IMR-90 (cell line): ENCODE measurements around the gene OR10W1. TPM values are rescaled to one million over a fixed set of nuclear protein-coding genes. Genes with fewer than 3 reads are reported as not detected.

Experiments used
- ATAC-seq: fragments of 200-7000 bp; cut with Tn5 transposase; 2 replicates; pipeline ENCODE4 v1.9.1; 2020; ENCODE audit warnings: low read depth, mild to moderate bottlenecking, moderate library complexity
- BruUV-seq: library from RNA; stranded (reverse); fragments of 400-500 nt; replicated peaks from 2 replicates; lab custom pipeline; 2021; lab: Mats Ljungman, UMichigan
- CTCF ChIA-PET: fragments of 300-600 bp; formaldehyde crosslinking; extraction: SDS; loops from one replicate; lab custom pipeline; 2021; ENCODE audit warnings: antibody characterized with exemption; lab: Yijun Ruan, JAX
- POLR2A ChIA-PET: fragments of 300-600 bp; sonication (Branson Sonifier 250); formaldehyde crosslinking; loops from one replicate; lab custom pipeline; 2022; ENCODE audit warnings: antibody characterized with exemption; ENCODE audit not compliant: unreplicated experiment; lab: Charles Lee
- DNase-seq: peaks from one replicate; pipeline ENCODE4 v3.0.0; 2013
- H2AFZ ChIP-seq: replicated peaks from 2 replicates; pipeline ENCODE3; 2013; ENCODE audit warnings: low read length, mild to moderate bottlenecking; ENCODE audit not compliant: poor library complexity
- H2AK5ac ChIP-seq: 2 replicates; pipeline ENCODE4 v1.6.1; 2013; ENCODE audit warnings: low read depth, low read length, inconsistent platforms
- H2AK9ac ChIP-seq: replicated peaks from 2 replicates; pipeline ENCODE3; 2013; ENCODE audit warnings: mild to moderate bottlenecking, low read depth, low read length, moderate library complexity; ENCODE audit not compliant: poor library complexity
- H2BK120ac ChIP-seq: 2 replicates; pipeline ENCODE4 v1.6.1; 2013; ENCODE audit warnings: low read depth, low read length, inconsistent platforms
- H2BK15ac ChIP-seq: 3 replicates; pipeline ENCODE4 v1.6.1; 2013; ENCODE audit warnings: low read depth, low read length, inconsistent platforms
- H2BK20ac ChIP-seq: 2 replicates; pipeline ENCODE4 v1.6.1; 2013; ENCODE audit warnings: low read depth, mild to moderate bottlenecking, inconsistent platforms, low read length, moderate library complexity
- H2BK5ac ChIP-seq: 2 replicates; pipeline ENCODE4 v1.6.1; 2013; ENCODE audit warnings: mild to moderate bottlenecking, low read depth, low read length, inconsistent platforms; ENCODE audit not compliant: poor library complexity, severe bottlenecking
- H3K14ac ChIP-seq: replicated peaks from 2 replicates; pipeline ENCODE4 v1.6.1; 2013; ENCODE audit warnings: low read depth, low read length, inconsistent platforms
- H3K18ac ChIP-seq: 2 replicates; pipeline ENCODE4 v1.6.1; 2013; ENCODE audit warnings: low read depth, low read length, control low read depth
- H3K23ac ChIP-seq: 2 replicates; pipeline ENCODE4 v1.6.1; 2013; ENCODE audit warnings: low read depth, low read length, inconsistent platforms
- H3K27ac ChIP-seq: 2 replicates; pipeline ENCODE4 v1.5.1; 2013; ENCODE audit warnings: mild to moderate bottlenecking, control low read depth, low read length; ENCODE audit not compliant: insufficient read depth
- H3K27me3 ChIP-seq: 2 replicates; pipeline ENCODE4 v1.6.1; 2013; ENCODE audit warnings: low read length; ENCODE audit not compliant: control insufficient read depth, insufficient read depth
- H3K36me3 ChIP-seq: 2 replicates; pipeline ENCODE4 v1.6.1; 2013; ENCODE audit warnings: low read length, mixed read lengths; ENCODE audit not compliant: control insufficient read depth, insufficient read depth
- H3K4ac ChIP-seq: 2 replicates; pipeline ENCODE4 v1.6.1; 2013; ENCODE audit warnings: low read depth, low read length, inconsistent platforms
- H3K4me1 ChIP-seq: 2 replicates; pipeline ENCODE4 v1.6.1; 2013; ENCODE audit warnings: low read length, mixed read lengths; ENCODE audit not compliant: control insufficient read depth, insufficient read depth
- H3K4me2 ChIP-seq: 2 replicates; pipeline ENCODE4 v1.6.1; 2013; ENCODE audit warnings: low read depth, mild to moderate bottlenecking, control low read depth, low read length, moderate library complexity
- H3K4me3 ChIP-seq: 2 replicates; pipeline ENCODE4 v1.5.1; 2013; ENCODE audit warnings: low read depth, mild to moderate bottlenecking, control low read depth, low read length, moderate library complexity; ENCODE audit not compliant: insufficient read depth
- H3K56ac ChIP-seq: 2 replicates; pipeline ENCODE4 v1.6.1; 2013; ENCODE audit warnings: low read length, inconsistent platforms; ENCODE audit not compliant: insufficient read depth; ENCODE audit errors: extremely low read depth
- H3K79me1 ChIP-seq, 2 experiments: 2 replicates each; pipeline ENCODE4 v1.6.1; 2013; ENCODE audit warnings: low read length in 2 of 2, inconsistent platforms in 1 of 2, low read depth in 1 of 2
- H3K9ac ChIP-seq: 2 replicates; pipeline ENCODE4 v1.6.1; 2013; ENCODE audit warnings: low read depth, low read length, control low read depth
- H3K9me1 ChIP-seq: 2 replicates; pipeline ENCODE4 v1.6.1; 2013; ENCODE audit warnings: low read length, inconsistent platforms; ENCODE audit not compliant: insufficient read depth
- H3K9me3 ChIP-seq: 2 replicates; pipeline ENCODE4 v1.6.1; 2013; ENCODE audit warnings: low read length; ENCODE audit not compliant: control insufficient read depth, insufficient read depth
- H4K20me1 ChIP-seq: 2 replicates; pipeline ENCODE4 v1.6.1; 2013; ENCODE audit warnings: low read length, inconsistent platforms; ENCODE audit not compliant: insufficient read depth
- H4K5ac ChIP-seq: 2 replicates; pipeline ENCODE4 v1.6.1; 2013; ENCODE audit warnings: mild to moderate bottlenecking, low read depth, low read length, control low read depth
- H4K8ac ChIP-seq, 2 experiments: 2 replicates each; pipeline ENCODE4 v1.6.1; 2013; ENCODE audit warnings: low read depth in 2 of 2, low read length in 2 of 2, control low read depth in 1 of 2, inconsistent platforms in 1 of 2
- H4K91ac ChIP-seq: 2 replicates; pipeline ENCODE4 v1.6.1; 2013; ENCODE audit warnings: low read depth, low read length, inconsistent platforms; ENCODE audit not compliant: insufficient read depth
- BHLHE40 ChIP-seq: fragments of 150-350 bp; IDR thresholded peaks from 2 replicates; pipeline ENCODE4 v1.6.1; 2016; ENCODE audit warnings: mild to moderate bottlenecking, low read depth, low read length
- CEBPB ChIP-seq: IDR thresholded peaks from 2 replicates; pipeline ENCODE4 v1.6.1; 2012; ENCODE audit warnings: low read depth, low read length, improper control_type of control experiment
- CHD1 ChIP-seq: IDR thresholded peaks from 2 replicates; pipeline ENCODE4 v1.6.1; 2012; ENCODE audit warnings: low read depth, low read length, improper control_type of control experiment
- FOS ChIP-seq: fragments of 150-350 bp; IDR thresholded peaks from 2 replicates; pipeline ENCODE4 v1.6.1; 2016; ENCODE audit warnings: low read depth, low read length
- MAFK ChIP-seq: IDR thresholded peaks from 2 replicates; pipeline ENCODE4 v1.6.1; 2012; ENCODE audit warnings: low read depth, low read length, improper control_type of control experiment
- MAZ ChIP-seq: IDR thresholded peaks from 2 replicates; pipeline ENCODE4 v1.6.1; 2012; ENCODE audit warnings: low read depth, mild to moderate bottlenecking, low read length, improper control_type of control experiment, moderate library complexity, borderline replicate concordance
- MXI1 ChIP-seq: IDR thresholded peaks from 2 replicates; pipeline ENCODE4 v1.6.1; 2012; ENCODE audit warnings: low read depth, mild to moderate bottlenecking, low read length, moderate library complexity, borderline replicate concordance
- NFE2L2 ChIP-seq: fragments of 150-350 bp; IDR thresholded peaks from 2 replicates; pipeline ENCODE4 v1.6.1; 2016; ENCODE audit warnings: low read depth, mild to moderate bottlenecking, low read length
- RAD21 ChIP-seq: IDR thresholded peaks from 2 replicates; pipeline ENCODE4 v1.6.1; 2012; ENCODE audit warnings: low read length, improper control_type of control experiment
- SMC3 ChIP-seq: fragments of 150-350 bp; IDR thresholded peaks from 2 replicates; pipeline ENCODE4 v1.6.1; 2016; ENCODE audit warnings: low read depth, mild to moderate bottlenecking, antibody characterized with exemption, low read length, moderate library complexity
- WGBS, 2 experiments: methylation state at CpG; one replicate each; pipeline versions ENCODE4 v1.1.5 to v1.1.7; 2013; ENCODE audit warnings: missing lambda C conversion rate in 2 of 2; ENCODE audit not compliant: insufficient read length in 1 of 2; ENCODE audit errors: extremely low coverage in 2 of 2; 5-methylcytosine and 5-hydroxymethylcytosine counted together
- dilution Hi-C: fragments of 300-500 bp; cut with HindIII; formaldehyde crosslinking; loops from one replicate; pipeline ENCODE4 v1.14.3; 2018; ENCODE audit warnings: low sequenced_read_pairs; ENCODE audit not compliant: unreplicated experiment
- in situ Hi-C: fragments of 300-500 bp; cut with MboI; formaldehyde crosslinking; loops from 3 replicates; pipeline ENCODE4 v1.14.3; 2019; ENCODE audit warnings: low sequenced_read_pairs, inconsistent platforms, mixed read lengths
- intact Hi-C: fragments of 100-400 bp; cut with micrococcal nuclease; formaldehyde crosslinking; loops from 2 replicates; pipeline ENCODE4 v1.10.0; 2022
- polyA plus RNA-seq, 3 experiments: library from polyadenylated mRNA; depleted of rRNA; stranded (reverse); fragments of >200 nt; gene quantifications; 2 replicates each; pipeline ENCODE4 v1.2.3, GENCODE V29; 2012; ENCODE audit warnings: low replicate concordance in 1 of 3
- total RNA-seq: library from RNA; depleted of rRNA; stranded (reverse); fragments of >200 nt; gene quantifications from 2 replicates; pipeline ENCODE4 v1.2.3, GENCODE V29; 2012
- TF ChIP-seq, protein P1 (sequence below): fragments of 150-350 bp; IDR thresholded peaks from 2 replicates; pipeline ENCODE4 v1.6.1; 2016; ENCODE audit warnings: low read depth, mild to moderate bottlenecking, low read length, moderate library complexity, borderline replicate concordance
- TF ChIP-seq, protein P2 (sequence below): conservative IDR thresholded peaks from 2 replicates; pipeline ENCODE4 v1.5.1; 2012; ENCODE audit warnings: mild to moderate bottlenecking, low read depth, low read length, improper control_type of control experiment
- TF ChIP-seq, protein P3 (sequence below): fragments of 150-350 bp; IDR thresholded peaks from 2 replicates; pipeline ENCODE4 v1.6.1; 2017; ENCODE audit warnings: mild to moderate bottlenecking, antibody characterized with exemption, low read length, low read depth

OR10W1 gene
- total and polyA plus RNA-seq, 2 of the 4 experiments (the other 2 are of a cell fraction), result not detected

DNA sequence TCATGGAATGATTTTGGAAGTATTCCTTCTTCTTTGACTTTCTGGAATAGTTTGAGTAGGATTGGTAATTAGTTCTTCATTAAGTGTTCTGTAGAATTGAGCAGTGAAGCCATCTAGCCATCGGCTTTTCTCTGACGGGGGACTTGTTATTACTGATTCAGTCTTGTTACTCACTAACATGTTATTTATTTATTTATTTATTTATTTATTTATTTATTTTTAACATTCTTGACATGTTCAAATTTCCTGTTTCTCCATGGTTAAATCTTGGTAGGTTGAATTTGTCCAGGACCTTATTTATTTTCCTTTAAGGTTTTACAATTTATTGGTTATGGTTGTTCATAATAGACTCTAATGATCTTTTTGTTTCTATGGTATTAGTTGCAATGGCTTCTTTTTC, 24.1 kb downstream of the OR10W1 start:
- H3K27ac ChIP-seq, result no peak overlapping the region
- intact Hi-C loops (no loop called here), dilution Hi-C loops (no loop called here), in situ Hi-C loops (no loop called here)
- H4K5ac ChIP-seq, result no peak overlapping the region
- no peak overlapping the region for H3K56ac ChIP-seq
- H3K4me3 ChIP-seq, result no peak overlapping the region
- H3K14ac ChIP-seq, result no peak overlapping the region
- no peak overlapping the region for H4K8ac ChIP-seq
- H2BK20ac ChIP-seq, result no peak overlapping the region
- ATAC-seq, result no peak
- H2BK120ac ChIP-seq, result no peak overlapping the region
- no peak overlapping the region for H3K23ac ChIP-seq
- no peak overlapping the region for H3K4me2 ChIP-seq
- H2AK9ac ChIP-seq, result no peak overlapping the region
- H3K4me1 ChIP-seq, result no peaks in the 10 kb centered on the region
- POLR2A ChIA-PET, result no interaction called here
- no peak overlapping the region for H2AK5ac ChIP-seq
- H3K18ac ChIP-seq, result no peak overlapping the region
- DNase-seq, result no peak
- no TSS peak for BruUV-seq
- H4K91ac ChIP-seq, result no peak overlapping the region
- no peak overlapping the region for H2BK15ac ChIP-seq
- H3K79me1 ChIP-seq, result no peaks in the 10 kb centered on the region
- no peak overlapping the region for H3K9ac ChIP-seq
- H4K20me1 ChIP-seq, result no peaks in the 10 kb centered on the region
- peaks cover 5% of the 10 kb centered on the region; the same call in 1 of the 2 replicates for H3K9me3 ChIP-seq
- CTCF ChIA-PET, result no interaction called here
- no peaks in the 10 kb centered on the region for H3K36me3 ChIP-seq
- TF ChIP-seq NFE2L2 (no peak), SMC3 (no peak), RAD21 (no peak), MAFK (no peak), BHLHE40 (no peak), MAZ (no peak), MXI1 (no peak), CEBPB (no peak), CHD1 (no peak), FOS (no peak)
- TF ChIP-seq, protein P1, sequence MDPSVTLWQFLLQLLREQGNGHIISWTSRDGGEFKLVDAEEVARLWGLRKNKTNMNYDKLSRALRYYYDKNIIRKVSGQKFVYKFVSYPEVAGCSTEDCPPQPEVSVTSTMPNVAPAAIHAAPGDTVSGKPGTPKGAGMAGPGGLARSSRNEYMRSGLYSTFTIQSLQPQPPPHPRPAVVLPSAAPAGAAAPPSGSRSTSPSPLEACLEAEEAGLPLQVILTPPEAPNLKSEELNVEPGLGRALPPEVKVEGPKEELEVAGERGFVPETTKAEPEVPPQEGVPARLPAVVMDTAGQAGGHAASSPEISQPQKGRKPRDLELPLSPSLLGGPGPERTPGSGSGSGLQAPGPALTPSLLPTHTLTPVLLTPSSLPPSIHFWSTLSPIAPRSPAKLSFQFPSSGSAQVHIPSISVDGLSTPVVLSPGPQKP, result no peak
- TF ChIP-seq, protein P2, sequence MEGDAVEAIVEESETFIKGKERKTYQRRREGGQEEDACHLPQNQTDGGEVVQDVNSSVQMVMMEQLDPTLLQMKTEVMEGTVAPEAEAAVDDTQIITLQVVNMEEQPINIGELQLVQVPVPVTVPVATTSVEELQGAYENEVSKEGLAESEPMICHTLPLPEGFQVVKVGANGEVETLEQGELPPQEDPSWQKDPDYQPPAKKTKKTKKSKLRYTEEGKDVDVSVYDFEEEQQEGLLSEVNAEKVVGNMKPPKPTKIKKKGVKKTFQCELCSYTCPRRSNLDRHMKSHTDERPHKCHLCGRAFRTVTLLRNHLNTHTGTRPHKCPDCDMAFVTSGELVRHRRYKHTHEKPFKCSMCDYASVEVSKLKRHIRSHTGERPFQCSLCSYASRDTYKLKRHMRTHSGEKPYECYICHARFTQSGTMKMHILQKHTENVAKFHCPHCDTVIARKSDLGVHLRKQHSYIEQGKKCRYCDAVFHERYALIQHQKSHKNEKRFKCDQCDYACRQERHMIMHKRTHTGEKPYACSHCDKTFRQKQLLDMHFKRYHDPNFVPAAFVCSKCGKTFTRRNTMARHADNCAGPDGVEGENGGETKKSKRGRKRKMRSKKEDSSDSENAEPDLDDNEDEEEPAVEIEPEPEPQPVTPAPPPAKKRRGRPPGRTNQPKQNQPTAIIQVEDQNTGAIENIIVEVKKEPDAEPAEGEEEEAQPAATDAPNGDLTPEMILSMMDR, result no peak
- TF ChIP-seq, protein P3, sequence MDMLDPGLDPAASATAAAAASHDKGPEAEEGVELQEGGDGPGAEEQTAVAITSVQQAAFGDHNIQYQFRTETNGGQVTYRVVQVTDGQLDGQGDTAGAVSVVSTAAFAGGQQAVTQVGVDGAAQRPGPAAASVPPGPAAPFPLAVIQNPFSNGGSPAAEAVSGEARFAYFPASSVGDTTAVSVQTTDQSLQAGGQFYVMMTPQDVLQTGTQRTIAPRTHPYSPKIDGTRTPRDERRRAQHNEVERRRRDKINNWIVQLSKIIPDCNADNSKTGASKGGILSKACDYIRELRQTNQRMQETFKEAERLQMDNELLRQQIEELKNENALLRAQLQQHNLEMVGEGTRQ, result no peak
- WGBS, 2 experiments, result no CpG with 5 or more reads among the region's 2 CpGs
- H2AFZ ChIP-seq, result no peak overlapping the region
- H3K4ac ChIP-seq, result no peak overlapping the region
- no peaks in the 10 kb centered on the region for H3K9me1 ChIP-seq
- no peak overlapping the region for H2BK5ac ChIP-seq
- no peaks in the 10 kb centered on the region for H3K27me3 ChIP-seq
